GM19238 (cell line): Measurements from ENCODE around the gene LGR6.
A peak's percentile ranks its signal among the peaks of the same experiment; 100 is the strongest.

Experiments
- DNase-seq: peaks from one replicate; pipeline ENCODE4 v3.0.0; 2011; ENCODE audit warnings: low spot score; ENCODE audit not compliant: insufficient read length

The LGR6 gene

GRCh38 chr1:202220733-202221132, 27.1 kb downstream of the LGR6 start:
- DNase-seq = no peak

- no peak for DNase-seq
Observed at GRCh38 chr1:202221911-202222909, 28.6 kb downstream of the LGR6 start.

GRCh38 chr1:202223121-202223860, 29.7 kb downstream of the LGR6 start:
- DNase-seq = no peak

- DNase-seq = no peak
Observed at GRCh38 chr1:202224453-202224852, 30.9 kb downstream of the LGR6 start.

GRCh38 chr1:202225131-202225530, 31.5 kb downstream of the LGR6 start:
- DNase-seq = no peak

- DNase-seq = no peak
Observed at GRCh38 chr1:202227053-202227672, 33.6 kb downstream of the LGR6 start.

- no peak for DNase-seq
Observed at GRCh38 chr1:202227997-202228401, 34.4 kb downstream of the LGR6 start.

DNA sequence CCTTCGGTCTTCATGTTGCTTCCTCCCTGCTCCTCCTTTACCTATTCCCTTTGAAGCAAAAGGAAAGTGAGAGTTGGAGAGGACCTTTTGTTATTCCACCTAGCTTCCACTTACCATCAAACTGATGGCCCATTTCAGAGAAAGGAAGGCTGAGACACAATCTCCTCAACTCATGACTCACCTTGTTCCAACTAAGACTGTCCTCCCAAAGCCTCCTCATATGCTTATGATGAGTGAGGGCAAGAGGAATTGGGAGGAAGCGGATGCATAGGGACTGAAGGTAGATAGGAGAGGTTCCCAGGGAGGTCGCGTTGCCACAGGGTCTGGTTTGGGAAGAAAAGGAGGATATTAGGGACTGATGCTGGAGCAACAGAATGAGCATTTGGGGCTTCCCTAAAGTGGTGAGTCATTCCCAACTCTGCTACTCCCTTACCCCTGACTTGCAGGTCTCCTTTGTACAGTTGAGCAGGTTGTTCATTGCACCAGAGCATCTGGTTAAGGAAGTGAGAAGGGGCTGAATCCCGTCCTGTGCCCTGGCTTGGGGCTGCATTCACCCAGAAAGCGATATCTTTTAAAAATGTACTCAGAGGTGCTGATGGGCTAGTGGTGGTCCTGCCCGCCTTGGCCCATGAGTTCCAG, 35.0 kb downstream of the LGR6 start:
- DNase-seq = no peak

GRCh38 chr1:202229376-202229775, 35.8 kb downstream of the LGR6 start:
- no peak for DNase-seq

- no peak for DNase-seq
Observed at GRCh38 chr1:202230061-202230938, 36.7 kb downstream of the LGR6 start.

GRCh38 chr1:202230939-202231645, 37.5 kb downstream of the LGR6 start:
- no peak for DNase-seq

DNA sequence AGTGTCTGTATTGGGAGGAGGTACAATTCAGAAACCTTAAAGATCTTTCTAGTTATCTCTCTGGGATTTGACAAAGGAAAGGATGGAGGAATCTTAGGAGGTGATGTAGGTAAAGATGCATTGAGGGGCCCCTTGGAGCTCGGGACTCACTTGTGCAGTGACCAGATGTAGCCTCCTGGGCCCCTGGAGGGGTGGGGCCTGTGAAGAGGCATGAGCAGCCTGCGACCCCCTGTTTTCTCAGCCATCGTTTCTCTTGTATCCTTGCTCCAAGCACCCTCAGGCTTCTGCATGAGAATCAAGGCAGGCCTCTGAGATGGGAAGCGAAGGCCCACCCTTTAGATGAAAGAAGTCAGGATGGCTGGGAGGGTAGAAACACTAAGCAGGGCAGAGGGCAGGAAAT, 39.6 kb downstream of the LGR6 start:
- DNase-seq = no peak

DNA sequence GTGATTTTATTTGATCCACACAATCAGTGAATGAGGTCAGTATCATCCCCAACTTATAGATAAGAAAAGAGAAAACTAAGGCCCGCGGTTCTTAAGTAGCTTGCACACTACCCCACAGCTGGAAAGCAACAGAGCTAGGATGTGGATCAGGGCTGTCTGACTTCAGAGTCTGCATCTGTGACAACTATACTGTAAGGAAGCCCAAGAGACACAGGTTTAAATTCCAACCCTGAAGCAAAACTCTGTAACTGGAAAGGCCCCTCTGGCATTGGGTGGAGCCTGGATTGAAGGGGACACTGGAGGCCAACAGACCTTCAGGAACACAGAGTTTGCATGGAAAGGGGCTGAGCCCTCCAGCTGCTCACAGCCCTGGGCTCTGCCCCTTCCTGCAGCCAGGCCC, 40.2 kb downstream of the LGR6 start:
- DNase-seq = no peak

GRCh38 chr1:202234331-202235002, 40.9 kb downstream of the LGR6 start:
- DNase-seq = no peak

DNA sequence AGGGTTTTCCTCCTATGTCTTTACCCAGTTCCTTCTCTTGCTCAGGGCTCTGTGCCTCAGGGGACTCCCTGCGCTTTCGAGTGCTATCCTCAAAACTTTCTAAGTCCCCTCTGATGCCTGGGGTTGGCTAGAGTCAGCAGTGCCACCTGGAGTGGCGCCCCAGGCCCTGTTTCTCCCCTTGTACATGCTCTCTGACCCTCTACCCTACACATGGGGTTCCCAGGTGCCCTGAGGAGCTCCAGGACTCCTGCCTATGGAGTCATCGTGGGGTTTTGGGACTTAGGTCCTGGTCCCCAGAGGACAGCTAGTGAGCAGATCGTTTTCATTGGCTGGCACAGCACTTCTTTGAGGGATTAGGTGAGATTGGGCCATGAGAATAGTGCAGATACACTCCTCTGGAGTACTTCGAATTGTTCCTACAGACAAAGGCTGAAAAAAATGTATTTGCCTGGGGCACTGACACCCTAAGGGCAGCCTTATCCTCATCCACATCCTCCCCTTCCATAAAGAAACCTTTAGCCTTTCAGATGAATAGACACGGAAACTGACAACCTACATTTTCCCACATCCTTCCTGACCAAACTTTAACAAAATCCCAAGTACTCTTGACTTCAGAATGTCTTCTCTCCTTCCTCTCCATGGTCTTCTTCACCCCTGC, 41.5 kb downstream of the LGR6 start:
- no peak for DNase-seq

DNA sequence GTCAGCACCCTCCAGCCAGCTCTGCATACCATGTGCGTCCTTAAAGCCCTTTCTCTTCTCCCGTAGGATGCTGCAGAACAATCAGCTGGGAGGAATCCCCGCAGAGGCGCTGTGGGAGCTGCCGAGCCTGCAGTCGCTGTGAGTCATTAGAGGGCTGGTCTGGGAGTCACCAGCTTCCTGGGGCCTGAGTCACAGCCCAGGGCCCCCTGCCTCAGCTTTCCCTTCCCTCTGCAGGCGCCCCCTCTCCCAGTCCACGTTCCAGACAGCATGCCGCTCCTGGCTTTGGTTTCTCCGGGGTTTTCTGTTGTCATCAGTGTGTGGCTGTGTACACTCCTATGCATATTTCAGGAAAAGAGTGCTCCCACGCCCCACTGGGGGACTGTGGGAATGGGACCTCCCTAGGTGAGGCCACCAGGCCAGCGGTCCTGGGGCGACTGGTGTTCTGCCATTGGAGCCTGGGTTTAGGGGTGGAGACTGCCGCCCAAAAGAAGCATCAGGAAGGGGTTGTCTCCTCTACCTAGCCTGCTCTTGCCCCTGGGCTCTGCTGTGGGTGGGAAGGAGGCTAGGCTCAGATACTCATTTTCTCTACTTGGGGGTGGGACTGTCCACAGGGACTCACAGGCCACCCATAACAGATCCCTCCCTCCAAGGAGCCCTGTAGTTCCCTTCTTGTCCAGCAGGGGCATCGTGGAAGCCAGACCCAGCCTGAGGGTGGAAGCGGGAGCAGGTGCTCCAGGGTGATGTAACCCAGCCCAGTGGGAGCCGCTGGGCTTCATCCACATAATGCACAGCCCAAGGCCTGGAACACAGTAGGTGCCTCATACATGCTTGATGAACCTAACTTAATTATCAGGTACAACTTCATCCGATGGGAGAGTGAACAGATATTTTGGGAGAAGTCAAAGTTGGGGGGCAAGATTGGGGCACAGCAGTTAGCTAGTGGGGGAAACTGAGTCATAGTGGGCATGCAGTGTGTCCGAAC, 42.5 kb downstream of the LGR6 start:
- peak; percentile 74 for DNase-seq

- peak; percentile 34 for DNase-seq
Observed at GRCh38 chr1:202237052-202237451, 43.5 kb downstream of the LGR6 start.

DNA sequence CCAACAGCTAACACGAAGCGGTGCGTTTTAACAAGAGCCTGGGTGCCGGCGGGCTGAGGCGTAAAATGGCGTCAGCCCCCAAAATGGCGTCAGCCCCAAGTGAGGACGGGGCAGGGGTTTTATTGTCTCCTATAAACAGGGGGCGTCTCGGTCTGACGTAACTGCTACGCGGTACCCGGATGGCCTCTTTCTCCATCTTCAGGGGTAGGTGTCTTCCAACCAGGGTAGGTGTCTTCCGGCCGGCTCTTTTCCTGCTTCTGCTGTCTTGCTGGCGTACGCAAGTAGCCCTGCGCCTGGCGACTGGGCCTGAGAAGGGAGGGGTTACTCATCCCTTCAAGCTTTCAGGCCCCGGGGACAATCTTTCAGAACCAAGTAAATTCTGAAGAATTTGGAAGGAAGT, 45.3 kb downstream of the LGR6 start:
- no peak for DNase-seq
